Prostate gland (tissue), 2 donors: ENCODE results near the gene CLASP1.

ENCODE experiments used
- CTCF ChIP-seq, 4 experiments: fragments of 200-600 bp in 2 of 4; fragments of 450-650 bp in 2 of 4; sonication (generic) in 2 of 4; IDR thresholded peaks; 1 replicate in 3 of 4; 2 replicates in 1 of 4; pipeline ENCODE4 v1.5.1; 2016 to 2019; ENCODE audit warnings: antibody characterized with exemption in 4 of 4, mild to moderate bottlenecking in 2 of 4, moderate library complexity in 2 of 4
- POLR2A ChIP-seq: fragments of 450-650 bp; IDR thresholded peaks from one replicate; pipeline ENCODE4 v1.6.1; 2016; ENCODE audit warnings: antibody characterized with exemption, mild to moderate bottlenecking

GRCh38 chr2:121532894-121533293 is 116.4 kb downstream of the CLASP1 start:
- TF ChIP-seq POLR2A, result no peak
- TF ChIP-seq CTCF (IDR thresholded peaks at IDR 0.05), result no peak
